SK-N-SH treated with all-trans-retinoic acid at 6 μM for 48 hours (cell line): ENCODE measurements around the gene DIP2B.
A peak's percentile ranks its signal among the peaks of the same experiment; 100 is the strongest.
"Not testable (repeated sequence)": the region's sequence is repeated elsewhere in the genome, so short reads cannot be mapped to it uniquely, and the experiment has no call there.

Source experiments
- ATAC-seq: fragments of 200-7000 bp; cut with Tn5 transposase; 3 replicates; pipeline ENCODE4 v1.9.1; 2020; ENCODE audit warnings: mild to moderate bottlenecking, moderate library complexity
- ARNTL ChIP-seq: fragments of 450-650 bp; formaldehyde crosslinking; IDR thresholded peaks from 2 replicates; pipeline ENCODE4 v1.5.0; 2020; ENCODE audit warnings: low read depth, mild to moderate bottlenecking, moderate library complexity, borderline replicate concordance
- CSDC2 ChIP-seq: fragments of 250-450 bp; sonication (Bioruptor Pico); IDR thresholded peaks from 2 replicates; pipeline ENCODE4 v1.5.0; 2020; ENCODE audit warnings: mild to moderate bottlenecking, moderate library complexity
- CSRNP3 ChIP-seq: fragments of 250-450 bp; sonication (Bioruptor Pico); IDR thresholded peaks from 2 replicates; pipeline ENCODE4 v1.5.1; 2021; ENCODE audit warnings: mild to moderate bottlenecking, moderate library complexity
- ESRRG ChIP-seq: fragments of 250-450 bp; sonication (Bioruptor Pico); IDR thresholded peaks from 2 replicates; pipeline ENCODE4 v1.6.1; 2021; ENCODE audit warnings: mild to moderate bottlenecking
- GLIS3 ChIP-seq: fragments of 250-450 bp; sonication (Bioruptor Pico); IDR thresholded peaks from 2 replicates; pipeline ENCODE4 v1.5.0; 2020; ENCODE audit warnings: mild to moderate bottlenecking, moderate library complexity
- ISL1 ChIP-seq: fragments of 250-450 bp; sonication (Bioruptor Pico); IDR thresholded peaks from 2 replicates; pipeline ENCODE4 v2.1.2; 2022; ENCODE audit warnings: mild to moderate bottlenecking, moderate library complexity
- PATZ1 ChIP-seq: fragments of 250-450 bp; sonication (Bioruptor Pico); IDR thresholded peaks from 2 replicates; pipeline ENCODE4 v1.8.0; 2020; ENCODE audit warnings: mild to moderate bottlenecking, moderate library complexity, borderline replicate concordance
- POU6F1 ChIP-seq: fragments of 250-450 bp; sonication (Bioruptor Pico); IDR thresholded peaks from 2 replicates; pipeline ENCODE4 v1.8.0; 2021; ENCODE audit warnings: low read depth, mild to moderate bottlenecking, moderate library complexity, borderline replicate concordance
- PPARA ChIP-seq: fragments of 250-450 bp; sonication (Bioruptor Pico); IDR thresholded peaks from 2 replicates; pipeline ENCODE4 v1.5.0; 2020; ENCODE audit warnings: mild to moderate bottlenecking, borderline replicate concordance
- RARB ChIP-seq: fragments of 250-450 bp; sonication (Bioruptor Pico); IDR thresholded peaks from 2 replicates; pipeline ENCODE4 v1.8.0; 2021; ENCODE audit warnings: mild to moderate bottlenecking, moderate library complexity
- SNAI2 ChIP-seq: fragments of 250-450 bp; sonication (Bioruptor Pico); IDR thresholded peaks from 2 replicates; pipeline ENCODE4 v1.5.0; 2020; ENCODE audit warnings: mild to moderate bottlenecking, moderate library complexity
- TCF4 ChIP-seq: fragments of 250-450 bp; sonication (Bioruptor Pico); IDR thresholded peaks from 2 replicates; pipeline ENCODE4 v1.8.0; 2021; ENCODE audit warnings: mild to moderate bottlenecking, moderate library complexity, borderline replicate concordance
- TOX ChIP-seq: fragments of 250-450 bp; sonication (Bioruptor Pico); IDR thresholded peaks from 2 replicates; pipeline ENCODE4 v1.8.0; 2021; ENCODE audit warnings: mild to moderate bottlenecking, moderate library complexity, borderline replicate concordance
- TSHZ2 ChIP-seq: fragments of 250-450 bp; sonication (Bioruptor Pico); IDR thresholded peaks from 2 replicates; pipeline ENCODE4 v1.5.0; 2020; ENCODE audit warnings: mild to moderate bottlenecking, moderate library complexity
- ZC3H10 ChIP-seq: fragments of 250-450 bp; sonication (Bioruptor Pico); IDR thresholded peaks from 2 replicates; pipeline ENCODE4 v1.5.1; 2021; ENCODE audit warnings: mild to moderate bottlenecking, moderate library complexity
- ZFP3 ChIP-seq: fragments of 250-450 bp; sonication (Bioruptor Pico); IDR thresholded peaks from 2 replicates; pipeline ENCODE4 v1.5.0; 2020; ENCODE audit warnings: mild to moderate bottlenecking, moderate library complexity
- ZFP30 ChIP-seq: fragments of 450-650 bp; formaldehyde crosslinking; IDR thresholded peaks from 2 replicates; pipeline ENCODE4 v1.5.0; 2022; ENCODE audit warnings: mild to moderate bottlenecking, moderate library complexity
- ZNF565 ChIP-seq: fragments of 450-650 bp; formaldehyde crosslinking; conservative IDR thresholded peaks from 2 replicates; pipeline ENCODE4 v1.5.0; 2020; ENCODE audit warnings: low read depth, mild to moderate bottlenecking, moderate library complexity
- ZNF70 ChIP-seq: fragments of 450-650 bp; formaldehyde crosslinking; IDR thresholded peaks from 2 replicates; pipeline ENCODE4 v1.5.0; 2020; ENCODE audit warnings: mild to moderate bottlenecking, moderate library complexity
- ZNF8 ChIP-seq: fragments of 450-650 bp; formaldehyde crosslinking; IDR thresholded peaks from 2 replicates; pipeline ENCODE4 v1.5.0; 2020; ENCODE audit warnings: mild to moderate bottlenecking, moderate library complexity

DIP2B gene

GRCh38 chr12:50541139-50541538, 36.4 kb downstream of the DIP2B start:
- no peak for ATAC-seq
- no peak for TF ChIP-seq ZNF565 (CRISPR knock-in tag)
- no peak for TF ChIP-seq TSHZ2 (CRISPR knock-in tag)
- TF ChIP-seq GLIS3, result no peak
- no peak for TF ChIP-seq TOX
- no peak for TF ChIP-seq ISL1
- TF ChIP-seq CSDC2 (CRISPR knock-in tag), result no peak
- TF ChIP-seq ZFP3 (CRISPR knock-in tag), result no peak
- no peak for TF ChIP-seq SNAI2 (CRISPR knock-in tag)
- TF ChIP-seq TCF4, result no peak
- no peak for TF ChIP-seq ARNTL (CRISPR knock-in tag)
- no peak for TF ChIP-seq CSRNP3 (CRISPR knock-in tag)
- TF ChIP-seq PATZ1 (CRISPR knock-in tag), result no peak
- TF ChIP-seq ZFP30 (CRISPR knock-in tag), result no peak
- TF ChIP-seq ZNF70, result no peak
- no peak for TF ChIP-seq PPARA (CRISPR knock-in tag)
- no peak for TF ChIP-seq POU6F1
- no peak for TF ChIP-seq RARB (CRISPR knock-in tag)
- no peak for TF ChIP-seq ESRRG
- TF ChIP-seq ZNF8 (CRISPR knock-in tag), result no peak

GRCh38 chr12:50542448-50542847, 37.7 kb downstream of the DIP2B start:
- ATAC-seq, result peak; percentile 82
- no peak for TF ChIP-seq RARB (CRISPR knock-in tag)
- TF ChIP-seq ZNF565 (CRISPR knock-in tag), result no peak
- TF ChIP-seq, all 23 proteins: peak for 0

GRCh38 chr12:50543188-50543587, 38.4 kb downstream of the DIP2B start:
- ATAC-seq, result not testable (repeated sequence)

GRCh38 chr12:50545213-50545612, 40.4 kb downstream of the DIP2B start:
- no peak for ATAC-seq
- TF ChIP-seq CSRNP3 (CRISPR knock-in tag) (no peak), ESRRG (no peak), CSDC2 (CRISPR knock-in tag) (no peak), GLIS3 (no peak), ZNF8 (CRISPR knock-in tag) (no peak), SNAI2 (CRISPR knock-in tag) (no peak), TOX (no peak), ISL1 (no peak), POU6F1 (no peak), ZC3H10 (CRISPR knock-in tag) (no peak), RARB (CRISPR knock-in tag) (no peak), TCF4 (no peak)
- TF ChIP-seq, all 23 proteins: peak for 0
